Measurements from ENCODE around the gene ZNF469.

GRCh38 chr16:88400186-88400585 is 17.4 kb downstream of the ZNF469 start:
- TF ChIP-seq CTCF (IDR thresholded peaks at IDR 0.05) (no peak), POLR2A (IDR thresholded peaks at IDR 0.05) (no peak)
